Activated CD4-positive, alpha-beta T cell treated with anti-CD3 and anti-CD28 coated beads for 48 hours (primary cell): ENCODE data around the gene KCNMA1.

Source experiments
- DNase-seq: peaks from one replicate; pipeline ENCODE4 v3.0.0-alpha.2; 2020

KCNMA1 gene

DNA sequence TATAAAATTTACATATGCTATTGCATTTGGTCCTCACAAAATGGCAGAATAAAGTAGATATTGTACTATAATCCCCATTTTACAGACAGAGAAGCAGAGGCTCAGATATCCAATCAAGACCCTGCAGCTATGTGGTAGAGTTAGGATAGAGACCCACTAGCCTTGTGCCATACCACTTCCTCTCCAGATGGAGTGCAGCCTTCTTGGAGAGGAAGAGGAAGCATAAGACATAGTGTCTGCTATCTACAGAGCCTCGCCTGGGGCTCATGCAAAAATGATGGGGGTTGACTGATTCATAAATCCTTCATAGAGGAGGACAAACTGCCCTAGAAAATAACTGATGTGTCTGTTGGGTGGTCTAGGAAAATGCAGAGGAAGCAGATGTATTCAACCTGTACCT, 447.3 kb downstream of the KCNMA1 start:
- DNase-seq, result no peak

DNA sequence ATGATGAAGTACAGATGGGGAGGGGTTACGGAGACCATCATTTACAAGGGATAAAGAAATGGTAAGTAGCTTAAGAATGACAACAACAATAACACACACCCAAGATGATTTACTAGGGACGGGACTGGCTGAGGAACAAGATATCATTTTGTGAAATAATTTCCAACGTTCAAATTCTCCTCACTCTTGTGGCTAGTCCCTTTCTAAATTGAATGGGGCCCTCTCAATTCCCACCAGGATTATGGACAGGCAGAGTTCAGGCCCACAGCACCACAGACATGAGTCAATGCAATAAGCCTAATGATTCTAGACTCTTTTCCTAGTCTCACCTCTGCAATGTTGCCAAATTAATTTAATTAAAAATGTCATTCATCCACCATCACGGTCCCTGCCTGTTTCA, 448.1 kb downstream of the KCNMA1 start:
- no peak for DNase-seq

DNA sequence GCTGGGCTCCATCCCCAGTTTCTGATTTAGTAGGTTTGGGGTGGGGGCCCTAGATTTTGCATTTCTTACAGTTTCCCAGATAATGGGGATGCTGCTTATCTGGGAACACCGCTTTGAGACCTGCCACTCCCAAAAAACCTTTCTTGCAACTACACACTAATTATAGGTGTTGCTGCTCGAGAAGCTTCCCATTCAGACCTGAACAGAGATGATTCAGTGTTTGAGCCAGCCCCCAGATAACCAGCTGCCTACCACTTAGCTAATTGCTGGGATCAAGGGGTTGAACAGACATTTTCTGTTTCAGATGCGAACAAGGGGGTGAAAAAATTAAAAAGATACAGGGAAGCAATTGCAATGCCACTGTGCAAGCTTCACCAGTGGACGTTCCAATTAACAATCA, 448.5 kb downstream of the KCNMA1 start:
- DNase-seq, result no peak

DNA sequence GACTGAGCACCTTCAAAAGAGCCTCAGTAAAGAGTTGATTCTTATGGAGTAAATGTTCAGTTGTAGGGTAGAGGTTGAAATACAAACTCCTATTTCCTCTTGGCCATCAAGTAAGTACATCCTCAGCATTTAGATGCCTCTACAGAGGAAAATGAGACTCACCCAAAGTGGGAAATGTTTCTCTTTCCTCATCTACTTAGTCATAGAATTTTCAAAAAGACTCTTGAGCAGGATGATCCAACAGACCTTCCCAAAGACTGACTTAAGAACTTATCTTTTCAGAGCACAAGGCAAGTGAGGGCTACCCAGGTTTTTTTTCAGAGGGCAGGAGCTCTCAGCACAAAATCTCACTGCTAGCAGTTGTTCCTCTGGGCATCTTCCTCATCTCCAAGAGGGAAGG, 449.1 kb downstream of the KCNMA1 start:
- no peak for DNase-seq

DNA sequence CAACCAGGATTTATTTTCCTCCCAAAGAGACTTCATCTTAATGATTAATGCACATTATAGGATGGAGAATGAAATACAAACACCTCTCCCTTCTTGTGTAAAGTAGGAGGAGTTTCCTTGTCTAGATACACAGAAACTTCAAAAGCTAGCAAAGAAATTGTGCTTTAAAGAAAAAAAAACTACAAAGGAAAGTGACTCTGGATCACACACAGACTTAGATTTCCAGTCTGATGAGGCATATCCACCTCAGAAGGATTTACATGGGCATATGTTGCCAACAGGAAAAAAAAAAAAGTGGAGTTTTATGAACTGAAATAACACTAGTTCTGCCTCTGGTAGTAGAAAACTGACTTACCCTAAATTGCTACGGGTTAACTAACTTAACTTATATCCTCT, 449.6 kb downstream of the KCNMA1 start:
- DNase-seq, result no peak

DNA sequence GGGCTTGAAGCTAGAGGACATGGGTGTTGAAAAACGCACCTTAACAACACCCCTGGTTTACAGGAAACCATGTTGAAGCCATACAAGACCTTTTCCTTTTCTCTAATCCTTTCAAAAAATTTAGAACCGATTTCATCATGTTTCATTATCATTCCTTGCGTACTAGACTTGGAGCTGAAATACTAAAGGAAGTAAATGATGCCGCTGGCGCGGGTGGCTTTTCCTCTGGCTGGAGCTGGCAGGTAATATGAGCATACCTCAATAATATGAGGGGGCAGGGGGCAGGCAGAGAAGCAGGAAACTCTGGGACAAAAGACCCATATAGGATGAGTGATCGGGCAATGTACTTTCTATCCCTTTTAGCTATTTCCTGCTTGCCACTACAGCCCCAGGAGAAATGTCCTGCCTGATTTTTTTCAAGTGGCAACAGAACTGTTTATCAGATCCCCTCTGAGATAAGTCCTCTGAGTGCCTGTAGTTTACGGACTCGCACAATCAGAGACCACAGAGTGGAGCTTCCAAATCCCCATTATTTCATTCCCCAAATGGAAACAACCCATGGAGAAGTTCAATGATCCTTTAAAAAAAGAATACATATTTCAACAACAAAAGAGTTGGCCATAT, 450.1 kb downstream of the KCNMA1 start:
- no peak for DNase-seq

DNA sequence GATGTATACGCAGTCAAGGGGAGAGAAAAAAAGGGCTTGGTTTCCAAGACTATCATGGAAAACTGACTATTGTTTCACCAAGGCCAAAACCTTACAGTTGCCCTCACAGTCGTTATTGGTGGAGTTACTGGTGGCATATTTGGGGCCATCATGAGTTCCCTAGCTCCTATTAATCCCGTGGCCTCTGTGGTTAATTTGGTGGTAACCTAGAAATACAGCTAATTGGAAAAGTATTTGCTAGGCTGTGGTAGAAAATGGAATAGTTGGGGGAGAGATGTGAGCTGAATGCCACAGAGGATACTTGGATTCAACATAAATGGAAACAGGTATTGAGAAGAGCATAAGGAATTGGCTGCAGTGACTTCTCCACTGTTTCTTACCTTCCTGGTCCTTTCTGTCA, 450.7 kb downstream of the KCNMA1 start:
- DNase-seq, result no peak

DNA sequence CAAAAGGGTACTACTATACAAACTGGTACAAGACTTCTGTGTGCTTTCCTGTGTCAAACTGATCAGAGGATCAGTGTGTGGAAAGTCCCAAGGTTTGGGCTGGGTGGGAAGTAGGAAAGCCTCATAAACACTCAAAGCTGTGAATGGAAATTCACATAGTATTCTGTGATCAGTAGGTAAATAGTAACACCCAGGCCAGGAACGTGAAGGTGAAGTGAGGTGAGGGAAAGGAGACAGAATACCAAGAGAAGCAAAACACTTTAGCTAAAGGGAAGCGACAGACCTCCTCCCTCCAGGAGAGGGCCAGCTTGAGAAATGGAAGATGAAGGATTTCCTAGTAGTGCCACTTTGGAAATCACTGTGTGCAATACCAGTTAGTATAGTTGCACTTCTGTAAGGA, 451.9 kb downstream of the KCNMA1 start:
- DNase-seq, result no peak

DNA sequence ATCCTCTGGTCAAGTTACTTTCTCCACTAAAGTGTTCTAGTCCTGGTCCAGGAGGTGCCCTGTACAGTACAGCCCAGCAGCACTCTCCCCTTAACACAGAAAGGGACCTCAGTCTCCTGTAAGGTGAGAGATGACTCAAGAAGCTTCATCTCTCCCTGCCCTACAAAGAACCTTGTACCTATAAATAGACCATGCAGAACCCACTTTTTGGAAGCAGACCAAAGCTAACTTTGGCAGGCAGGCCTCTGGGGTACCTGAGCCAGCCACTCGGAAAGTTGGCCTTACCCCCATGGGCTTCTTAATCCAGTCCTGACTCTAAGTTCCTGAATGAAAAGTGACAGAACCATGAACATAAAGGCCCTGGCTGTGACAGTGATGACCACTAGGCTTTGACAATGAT, 454.8 kb downstream of the KCNMA1 start:
- DNase-seq, result no peak

DNA sequence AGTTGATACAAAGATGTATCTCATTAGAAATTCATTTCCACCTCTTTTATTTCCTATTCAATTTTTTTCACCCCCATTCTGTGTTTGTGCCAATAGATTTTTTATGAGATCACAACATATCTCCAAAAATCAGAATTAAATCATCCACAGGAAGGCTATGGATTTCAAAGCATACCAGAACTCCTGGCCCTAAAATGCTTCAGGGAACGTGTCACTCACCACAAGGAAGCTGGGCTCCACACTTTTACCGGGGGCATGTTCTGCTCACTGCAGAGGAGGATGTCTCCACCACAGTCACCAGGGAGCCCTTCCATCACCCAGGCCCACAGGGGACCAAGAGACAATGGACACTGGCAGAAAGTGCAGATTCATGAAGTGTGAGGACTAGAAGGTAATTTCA, 456.8 kb downstream of the KCNMA1 start:
- no peak for DNase-seq

DNA sequence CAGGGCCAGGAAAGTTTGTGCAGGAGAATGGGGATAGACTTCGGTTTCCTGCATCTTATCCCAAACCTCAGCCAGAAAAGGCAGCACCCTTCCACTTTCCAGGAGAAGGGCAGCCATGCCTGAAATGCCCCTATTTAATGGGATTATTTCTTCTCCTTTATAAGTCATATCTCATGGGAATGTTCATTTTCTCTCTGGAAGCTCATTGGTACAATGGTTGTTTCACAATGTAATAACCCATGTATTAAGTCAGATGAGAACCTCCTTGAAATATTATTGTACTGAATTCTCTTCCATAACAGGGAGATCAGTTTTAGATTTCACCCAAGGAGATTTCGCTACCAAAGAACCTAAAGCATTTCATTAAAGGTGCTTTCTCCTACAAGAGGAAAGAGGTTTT, 457.5 kb downstream of the KCNMA1 start:
- no peak for DNase-seq

DNA sequence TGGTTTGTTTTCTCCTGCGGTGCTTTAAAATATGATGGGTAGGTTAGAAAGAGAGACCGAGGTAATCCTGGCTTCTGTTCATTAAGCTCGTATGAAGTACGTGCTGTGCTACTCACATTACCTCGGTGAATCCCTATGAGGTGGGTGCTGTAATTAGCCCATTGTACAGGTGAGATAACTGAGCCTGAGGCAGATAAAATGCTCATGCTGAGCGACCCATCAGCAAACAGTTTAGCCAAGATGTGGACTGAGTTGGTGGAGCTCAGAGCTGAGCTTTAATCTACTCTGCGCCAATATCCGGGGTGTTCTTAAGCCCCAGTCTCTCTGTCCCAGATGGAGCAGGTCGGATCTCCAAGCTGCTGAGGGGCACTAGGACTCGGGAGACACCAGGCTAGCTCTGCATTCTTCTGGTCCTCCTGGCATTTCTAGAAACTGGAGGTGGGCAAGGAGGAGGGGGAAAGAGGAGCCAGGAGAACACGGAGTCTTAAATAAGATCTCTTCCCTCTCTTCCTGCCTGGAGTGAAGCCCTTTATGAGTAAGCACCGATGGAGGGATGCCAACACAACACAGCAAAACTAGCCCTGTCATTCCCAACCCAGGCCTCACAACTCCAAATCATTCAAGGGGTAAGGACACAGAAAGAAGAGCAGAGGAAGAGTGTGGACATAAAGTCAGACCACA, 458.5 kb downstream of the KCNMA1 start:
- DNase-seq, result no peak

DNA sequence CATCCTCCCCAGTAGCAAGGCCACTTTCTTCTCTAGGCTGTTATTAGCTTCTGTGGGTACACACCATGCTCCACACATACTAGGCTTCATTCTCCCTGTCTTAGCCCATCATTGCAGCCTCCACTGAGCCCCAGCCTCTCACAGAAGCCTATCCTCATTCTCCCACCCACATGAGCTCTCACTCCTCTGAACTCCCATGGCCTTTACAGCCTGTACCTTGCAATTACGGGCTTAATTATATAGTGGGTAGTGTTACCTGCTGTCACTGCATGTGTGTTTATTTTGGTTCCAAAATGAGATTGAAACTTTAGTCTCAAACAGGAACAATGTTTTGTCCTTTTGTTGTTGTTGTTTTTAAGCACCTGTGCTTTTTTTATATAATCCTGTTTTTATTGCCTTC, 460.0 kb downstream of the KCNMA1 start:
- DNase-seq, result no peak

DNA sequence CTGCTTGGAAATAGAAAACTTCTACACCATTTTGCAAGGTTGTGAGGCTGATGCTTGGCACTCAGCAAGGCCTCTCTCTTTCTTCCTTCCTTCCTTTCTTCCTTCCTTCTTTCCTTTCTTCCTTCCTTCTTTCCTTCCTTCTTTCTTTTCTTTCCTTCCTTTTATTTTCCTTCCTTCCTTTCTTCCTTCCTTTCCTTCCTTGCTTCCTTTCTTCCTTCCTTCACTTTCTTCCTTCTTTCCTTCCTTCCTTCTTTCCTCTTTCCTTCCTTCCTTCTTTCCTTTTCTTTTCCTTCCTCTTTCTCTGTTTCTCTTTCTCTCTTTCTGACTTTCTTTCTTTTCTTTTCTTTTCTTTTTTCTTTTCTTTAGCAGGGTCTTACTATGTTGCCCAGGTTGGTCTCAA, 460.4 kb downstream of the KCNMA1 start:
- DNase-seq, result no peak

DNA sequence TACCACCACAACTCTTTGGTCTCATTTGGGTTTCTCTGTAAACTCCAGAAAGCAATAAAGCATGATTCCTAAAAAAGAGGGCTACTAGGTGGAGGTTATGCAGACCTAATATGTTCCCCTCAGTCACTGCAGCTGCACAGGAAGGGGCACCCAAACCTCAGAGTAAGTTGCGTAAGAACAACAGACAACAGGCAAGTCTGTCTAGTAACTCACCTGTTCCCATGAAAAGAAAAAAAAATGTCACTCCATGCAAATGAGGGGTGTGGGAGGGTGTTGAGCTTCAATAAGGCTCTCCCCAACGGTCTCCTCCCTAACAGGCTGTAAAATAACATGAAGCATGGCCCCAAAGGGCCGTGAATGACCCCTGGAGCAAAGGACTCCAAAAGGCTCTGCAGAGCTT, 461.4 kb downstream of the KCNMA1 start:
- no peak for DNase-seq

DNA sequence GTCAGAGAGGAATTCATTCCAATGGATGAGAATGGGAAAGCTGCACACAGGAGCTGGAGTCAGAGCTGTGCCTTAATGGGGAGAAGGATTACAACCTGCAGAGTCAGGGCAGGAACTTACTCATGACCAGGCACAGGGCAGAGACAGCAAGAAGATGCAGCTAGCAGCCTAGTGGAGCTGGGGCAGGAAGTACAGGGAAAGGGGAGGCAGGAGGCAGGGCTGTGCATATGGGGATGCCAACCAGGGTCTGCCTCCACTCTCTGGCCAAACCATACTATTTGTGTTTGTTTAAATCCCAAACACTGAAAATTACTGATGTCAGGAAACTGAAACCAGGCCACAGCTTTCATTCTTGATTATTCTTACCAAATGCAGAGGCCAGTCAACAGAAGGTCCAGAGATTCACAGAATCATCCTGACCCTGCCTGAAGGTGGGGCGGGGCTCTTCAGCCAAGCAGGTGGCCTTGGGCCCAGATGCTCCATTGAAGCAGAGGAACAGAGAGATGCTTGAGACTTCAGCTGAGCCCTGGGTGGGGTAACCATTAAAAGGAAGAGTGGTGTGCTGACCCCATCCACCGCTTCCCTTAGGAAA, 461.9 kb downstream of the KCNMA1 start:
- no peak for DNase-seq

DNA sequence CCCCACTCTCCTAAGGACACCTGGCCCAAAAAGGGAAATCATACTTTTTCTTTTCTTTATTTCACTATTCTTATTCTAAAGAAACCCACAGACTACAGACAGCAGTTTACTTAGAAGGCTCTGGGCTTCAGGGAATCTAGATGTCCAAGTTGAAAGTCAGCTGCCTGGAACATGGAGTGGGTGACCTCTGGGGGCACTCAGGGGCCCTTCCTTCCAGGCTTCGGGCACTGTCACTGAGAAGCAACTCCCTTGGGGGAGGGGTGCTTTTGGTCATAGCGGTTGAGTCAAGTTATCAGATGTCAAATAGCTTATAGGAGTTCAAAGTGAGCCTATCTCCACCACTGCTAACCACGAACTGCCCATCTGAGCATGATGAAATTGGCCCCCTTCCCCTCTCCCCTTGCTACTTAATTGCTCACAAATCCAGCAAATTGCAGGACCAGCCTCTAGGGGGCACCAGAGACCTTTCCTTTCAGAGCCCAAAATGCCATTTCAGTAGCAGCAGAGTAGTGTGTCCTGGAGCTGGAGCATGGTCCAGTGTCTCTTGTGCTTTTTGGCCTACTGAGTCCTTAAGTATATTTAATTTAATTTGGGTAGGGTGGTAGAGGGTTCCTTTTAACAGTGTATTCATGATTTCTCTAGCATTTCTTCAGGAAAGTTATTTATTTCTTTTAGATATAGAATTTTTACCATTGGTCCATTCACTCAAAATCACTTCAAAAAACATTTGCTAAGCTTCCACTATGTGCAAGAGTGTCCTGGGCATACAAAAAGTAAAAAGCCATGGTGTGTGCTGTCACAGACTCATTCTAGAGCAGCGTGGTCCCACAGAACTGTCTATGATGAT, 463.8 kb downstream of the KCNMA1 start:
- peak; percentile 79 for DNase-seq

DNA sequence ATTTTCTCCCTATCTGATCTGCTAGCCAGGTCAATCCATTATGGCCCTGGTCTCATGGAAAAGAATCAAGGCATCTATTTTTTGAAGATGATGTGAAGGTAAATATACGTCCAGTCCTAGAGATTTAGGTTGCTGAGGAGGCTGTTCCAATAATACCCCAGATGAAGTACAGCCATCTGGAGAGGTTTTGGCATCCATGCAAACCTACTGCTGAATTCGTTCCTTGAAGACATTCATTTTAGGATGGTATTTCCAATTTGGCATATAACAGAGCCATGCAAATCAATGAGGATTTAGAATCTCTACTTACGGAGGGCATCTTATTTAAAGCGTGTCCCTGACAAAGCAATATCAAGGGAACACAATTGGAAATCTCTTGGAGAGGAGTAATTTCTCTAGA, 465.5 kb downstream of the KCNMA1 start:
- DNase-seq, result no peak

DNA sequence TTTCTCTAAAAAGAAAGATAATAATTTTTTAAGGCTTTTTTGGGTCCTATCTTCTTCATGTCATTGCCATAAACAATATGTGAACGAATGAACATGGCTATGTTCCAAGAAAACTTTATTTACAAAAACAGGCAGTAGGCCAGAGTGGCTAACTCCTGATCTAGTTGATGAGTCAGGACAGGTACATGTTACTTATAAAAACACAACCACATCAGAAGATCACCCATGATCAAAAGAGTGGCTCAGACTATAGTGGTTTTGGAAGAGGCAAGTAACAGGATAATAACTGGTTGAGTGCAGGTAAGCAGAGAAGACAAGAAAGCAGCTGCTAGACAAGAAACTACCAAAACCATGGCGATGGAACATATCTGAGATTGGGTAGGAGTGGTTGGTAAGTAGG, 468.7 kb downstream of the KCNMA1 start:
- DNase-seq, result no peak

DNA sequence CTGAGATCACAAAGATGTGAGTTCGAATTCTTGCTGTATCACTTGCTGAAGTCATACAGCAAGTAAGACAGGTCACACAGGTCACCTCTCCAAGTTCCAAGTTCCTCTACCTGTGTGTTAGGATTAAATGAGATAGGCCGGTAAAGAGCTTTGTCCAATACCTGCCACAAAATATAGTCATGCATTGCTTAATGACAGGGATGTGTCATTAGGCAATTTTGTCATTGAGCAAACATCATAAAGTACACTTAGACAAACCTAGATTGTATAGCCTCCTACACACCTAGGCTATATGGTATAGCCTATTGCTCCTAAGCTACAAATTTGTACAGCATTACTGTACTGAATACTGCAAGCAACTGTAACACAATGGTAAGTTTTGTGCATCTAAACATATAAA, 469.4 kb downstream of the KCNMA1 start:
- DNase-seq, result no peak

DNA sequence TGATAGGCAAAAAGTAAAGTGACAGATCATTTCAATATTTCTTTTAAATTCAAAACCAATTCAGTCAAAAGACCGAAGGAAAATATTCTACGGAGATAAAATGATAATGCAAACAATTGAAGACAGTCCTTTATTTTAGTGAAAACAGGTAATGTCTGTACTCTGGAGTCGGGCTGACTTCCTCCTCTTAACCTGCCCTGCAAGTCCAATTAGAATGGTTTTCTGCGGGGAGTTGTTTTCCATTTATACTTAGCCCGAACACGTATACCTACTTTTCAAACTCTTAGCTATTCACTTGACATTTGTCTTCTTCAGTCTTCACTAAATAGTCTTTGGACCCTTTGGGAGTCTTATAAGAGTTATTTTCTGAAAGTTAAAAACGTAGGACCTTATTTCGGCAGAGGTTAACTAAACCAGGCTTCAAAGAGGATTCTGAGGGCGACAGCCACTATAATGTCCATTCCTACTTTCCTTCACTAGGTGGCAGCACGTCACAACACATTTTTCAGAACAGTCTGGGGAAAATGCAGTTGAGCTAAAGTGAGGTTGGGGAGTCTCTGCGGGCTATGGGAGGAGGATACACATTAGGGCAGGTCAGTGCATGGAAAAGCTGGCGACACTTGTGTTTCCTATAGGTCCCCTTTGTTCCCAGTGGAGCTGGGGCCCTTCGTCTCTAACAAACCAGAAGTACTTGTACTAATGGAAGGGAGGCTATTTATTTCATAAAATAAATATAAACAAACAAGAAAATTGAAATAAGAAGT, 472.0 kb downstream of the KCNMA1 start:
- DNase-seq, result peak; percentile 44

DNA sequence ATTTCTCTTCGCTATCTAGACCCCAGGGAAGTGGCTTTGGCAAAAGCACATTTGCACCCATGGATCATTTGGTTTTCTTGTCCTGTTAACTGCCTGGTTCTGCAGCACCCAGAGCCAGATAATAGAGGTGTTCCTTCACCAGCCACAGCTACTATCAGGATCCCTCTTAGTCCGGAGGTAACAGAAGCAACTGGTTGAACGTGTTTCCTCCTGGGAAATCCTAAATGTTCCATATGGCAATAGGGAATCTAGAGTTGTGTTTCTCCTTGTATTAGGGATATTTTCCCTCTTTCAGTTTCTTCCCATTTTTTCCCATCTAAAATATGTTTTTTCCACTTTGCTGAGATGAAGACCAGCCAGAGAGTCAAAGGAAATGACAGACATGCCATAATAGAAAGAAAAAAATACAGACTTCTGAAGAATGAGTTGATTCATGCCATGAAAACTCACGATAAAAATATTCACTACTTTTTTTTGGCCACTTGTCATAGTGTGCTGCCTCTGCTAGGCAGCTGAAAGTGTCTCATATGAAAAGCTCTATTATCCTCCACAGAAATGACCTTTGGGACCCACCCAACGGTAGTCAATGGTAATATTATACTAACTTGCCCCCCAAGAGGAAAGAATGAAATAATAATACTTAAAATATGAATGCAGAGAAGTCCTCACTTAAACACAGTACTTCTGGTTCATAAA, 472.8 kb downstream of the KCNMA1 start:
- DNase-seq, result no peak
